GM21619 (cell line): ENCODE data around the gene NOL6.
"Not testable (repeated sequence)": the region's sequence is repeated elsewhere in the genome, so short reads cannot be mapped to it uniquely, and the experiment has no call there.

Experiments
- ATAC-seq: cut with Tn5 transposase; IDR thresholded peaks from one replicate; pipeline ENCODE4 v1.9.1; 2021; ENCODE audit not compliant: unreplicated experiment

NOL6 gene

GRCh38 chr9:33472171-33472880 is 1.4 kb downstream of the NOL6 start:
- no peak for ATAC-seq

- ATAC-seq: no peak
Observed at GRCh38 chr9:33471361-33471760, 2.4 kb downstream of the NOL6 start.

- ATAC-seq: no peak
Observed at GRCh38 chr9:33469891-33470290, 3.8 kb downstream of the NOL6 start.

GRCh38 chr9:33468797-33469621 is 4.7 kb downstream of the NOL6 start:
- ATAC-seq: no peak

GRCh38 chr9:33468215-33468730 is 5.5 kb downstream of the NOL6 start:
- ATAC-seq: no peak

- no peak for ATAC-seq
Observed at GRCh38 chr9:33467526-33467925, 6.2 kb downstream of the NOL6 start.

- no peak for ATAC-seq
Observed at GRCh38 chr9:33466565-33467495, 6.9 kb downstream of the NOL6 start.

GRCh38 chr9:33465596-33466564 is 7.8 kb downstream of the NOL6 start:
- ATAC-seq: no peak

- no peak for ATAC-seq
Observed at GRCh38 chr9:33465096-33465495, 8.6 kb downstream of the NOL6 start.

- ATAC-seq: no peak
Observed at GRCh38 chr9:33464045-33464636, 9.6 kb downstream of the NOL6 start.

GRCh38 chr9:33463151-33463550 is 10.6 kb downstream of the NOL6 start:
- ATAC-seq: no peak

GRCh38 chr9:33461492-33461891 is 12.2 kb downstream of the NOL6 start:
- no peak for ATAC-seq

- no peak for ATAC-seq
Observed at GRCh38 chr9:33460854-33461253, 12.9 kb downstream of the NOL6 start.

GRCh38 chr9:33459115-33459514 is 14.6 kb downstream of the NOL6 start:
- ATAC-seq: no peak

- ATAC-seq: peak; percentile 44
Observed at GRCh38 chr9:33458444-33458843, 15.3 kb downstream of the NOL6 start.

- ATAC-seq: no peak
Observed at GRCh38 chr9:33455945-33456344, 17.8 kb downstream of the NOL6 start.

- not testable (repeated sequence) for ATAC-seq
Observed at GRCh38 chr9:33455456-33455855, 18.3 kb downstream of the NOL6 start.

- ATAC-seq: not testable (repeated sequence)
Observed at GRCh38 chr9:33454661-33455026, 19.1 kb downstream of the NOL6 start.

- no peak for ATAC-seq
Observed at GRCh38 chr9:33453999-33454660, 19.6 kb downstream of the NOL6 start.
